A673 (cell line): ENCODE measurements around the gene CFLAR.

Experiments
- CTCF ChIP-seq: fragments of 300-800, 200-600 bp; sonication (generic); conservative IDR thresholded peaks from 2 replicates; pipeline ENCODE4 v1.5.1; 2017; ENCODE audit warnings: low read depth, mild to moderate bottlenecking, antibody characterized with exemption, low read length, moderate library complexity, mixed read lengths
- EZH2 ChIP-seq: fragments of 200-600 bp; sonication (generic); IDR thresholded peaks from 2 replicates; pipeline ENCODE4 v1.6.1; 2017; ENCODE audit warnings: borderline replicate concordance, low read depth, mild to moderate bottlenecking, mixed read lengths, antibody characterized with exemption, low read length; ENCODE audit not compliant: poor library complexity, severe bottlenecking

GRCh38 chr2:201156640-201157039, 40.7 kb downstream of the CFLAR start:
- TF ChIP-seq CTCF (no peak), EZH2 (no peak)
